Endothelial cell of umbilical vein (primary cell): ENCODE measurements around the gene NALF2. TPM values are rescaled to one million over a fixed set of nuclear protein-coding genes. Genes with fewer than 3 reads are reported as not detected.

ENCODE experiments used
- BruUV-seq: library from RNA; stranded (reverse); fragments of 400-500 nt; replicated peaks from 2 replicates; lab custom pipeline; 2021; lab: Mats Ljungman, UMichigan
- CTCF ChIA-PET: fragments of 300-600, 350-600 bp; sonication (Branson Sonifier 250); formaldehyde crosslinking; loops from one replicate; lab custom pipeline; 2021; ENCODE audit warnings: antibody characterized with exemption, inconsistent platforms; lab: Charles Lee
- POLR2A ChIA-PET: fragments of 300-600, 350-600 bp; sonication (Branson Sonifier 250); formaldehyde crosslinking; loops from one replicate; lab custom pipeline; 2021; ENCODE audit warnings: antibody characterized with exemption, inconsistent platforms; lab: Charles Lee
- DNase-seq: peaks from one replicate; pipeline ENCODE4 v3.0.0-alpha.2; 2011; ENCODE audit warnings: low read depth, low spot score
- FAIRE-seq: peaks from 2 replicates; lab custom pipeline; 2011; peaks lifted over from hg19 to GRCh38; lab: Jason Lieb, UNC
- H2AFZ ChIP-seq: 2 replicates; pipeline ENCODE4 v1.6.0; 2012; ENCODE audit warnings: low read depth, low read length, control low read depth, inconsistent platforms
- H3K27ac ChIP-seq: 2 replicates; pipeline ENCODE4 v1.5.1; 2011; ENCODE audit warnings: low read depth, mild to moderate bottlenecking, control low read depth, low read length, moderate library complexity; ENCODE audit not compliant: insufficient read depth
- H3K27me3 ChIP-seq, 2 experiments: 2 replicates each; pipeline versions ENCODE4 v1.6.0 to v1.6.1; 2011; ENCODE audit warnings: low read length in 2 of 2, mixed read lengths in 1 of 2; ENCODE audit not compliant: control insufficient read depth in 2 of 2, insufficient read depth in 2 of 2
- H3K36me3 ChIP-seq, 2 experiments: 2 replicates in 1 of 2; 3 replicates in 1 of 2; pipeline ENCODE4 v1.5.1; 2011; ENCODE audit warnings: low read length in 2 of 2, mild to moderate bottlenecking in 1 of 2, moderate library complexity in 1 of 2; ENCODE audit not compliant: control insufficient read depth in 2 of 2, insufficient read depth in 2 of 2; ENCODE audit errors: extremely low read depth in 1 of 2
- H3K4me1 ChIP-seq: 3 replicates; pipeline ENCODE4 v1.5.1; 2011; ENCODE audit warnings: mild to moderate bottlenecking, low read length; ENCODE audit not compliant: control insufficient read depth, insufficient read depth; ENCODE audit errors: extremely low read depth
- H3K4me2 ChIP-seq: 2 replicates; pipeline ENCODE4 v1.6.1; 2011; ENCODE audit warnings: low read length, control low read depth, mixed read lengths; ENCODE audit not compliant: insufficient read depth
- H3K4me3 ChIP-seq, 3 experiments: fragments of 200-600 bp in 1 of 3; sonication (generic), shearing (Covaris generic) in 1 of 3; replicated peaks in 1 of 3; 2 replicates each; pipeline ENCODE4 v1.5.1; 2011 to 2016; ENCODE audit warnings: control low read depth in 3 of 3, low read length in 3 of 3, mild to moderate bottlenecking in 2 of 3, inconsistent platforms in 1 of 3, low read depth in 1 of 3, moderate library complexity in 1 of 3; ENCODE audit not compliant: insufficient read depth in 1 of 3
- H3K79me2 ChIP-seq: 2 replicates; pipeline ENCODE4 v1.6.0; 2012; ENCODE audit warnings: low read length, inconsistent platforms; ENCODE audit not compliant: control insufficient read depth, insufficient read depth
- H3K9ac ChIP-seq: replicated peaks from 2 replicates; pipeline ENCODE3; 2011; ENCODE audit warnings: low read length, control low read depth; ENCODE audit not compliant: insufficient read depth; ENCODE audit errors: extremely low read depth
- H3K9me1 ChIP-seq: replicated peaks from 3 replicates; pipeline ENCODE4 v1.6.0; 2011; ENCODE audit warnings: mild to moderate bottlenecking, low read length; ENCODE audit not compliant: control insufficient read depth, insufficient read depth; ENCODE audit errors: extremely low read depth
- H3K9me3 ChIP-seq: replicated peaks from 2 replicates; pipeline ENCODE4 v1.5.1; 2012; ENCODE audit warnings: low read length, inconsistent platforms; ENCODE audit not compliant: control insufficient read depth, insufficient read depth
- H4K20me1 ChIP-seq: replicated peaks from 2 replicates; pipeline ENCODE3; 2011; ENCODE audit warnings: mild to moderate bottlenecking, low read length; ENCODE audit not compliant: control insufficient read depth, insufficient read depth; ENCODE audit errors: extremely low read depth
- CTCF ChIP-seq, 2 donors: IDR thresholded peaks; 1 replicate in 1 of 2; 2 replicates in 1 of 2; pipeline ENCODE4 v1.5.1; 2011; ENCODE audit warnings: low read length in 2 of 2, mild to moderate bottlenecking in 2 of 2, moderate library complexity in 2 of 2, control low read depth in 1 of 2, inconsistent platforms in 1 of 2, low read depth in 1 of 2; ENCODE audit not compliant: insufficient read depth in 1 of 2; ENCODE audit errors: extremely low read depth in 1 of 2
- EZH2 ChIP-seq: IDR thresholded peaks from 2 replicates; pipeline ENCODE4 v1.6.1; 2012; ENCODE audit warnings: borderline replicate concordance, low read depth, mild to moderate bottlenecking, moderate library complexity, low read length, inconsistent platforms; ENCODE audit not compliant: severe bottlenecking
- FOS ChIP-seq: IDR thresholded peaks from 2 replicates; pipeline ENCODE4 v1.6.1; 2011; ENCODE audit warnings: mild to moderate bottlenecking, low read length, moderate library complexity, borderline replicate concordance; ENCODE audit not compliant: insufficient read depth
- GATA2 ChIP-seq: IDR thresholded peaks from 2 replicates; pipeline ENCODE4 v1.7.0; 2011; ENCODE audit warnings: low read depth, mild to moderate bottlenecking, moderate library complexity, mixed read lengths, low read length; ENCODE audit not compliant: insufficient read length, insufficient read depth
- JUN ChIP-seq: IDR thresholded peaks from 2 replicates; pipeline ENCODE4 v1.6.1; 2011; ENCODE audit warnings: borderline replicate concordance, low read depth; ENCODE audit not compliant: insufficient read length, insufficient read depth
- MYC ChIP-seq: IDR thresholded peaks from one replicate; pipeline ENCODE4 v1.6.1; 2011; ENCODE audit warnings: mild to moderate bottlenecking, low read depth, low read length
- POLR2A ChIP-seq: IDR thresholded peaks from 2 replicates; pipeline ENCODE4 v1.6.1; 2012; ENCODE audit warnings: low read depth, mild to moderate bottlenecking, control low read depth, low read length
- POLR2AphosphoS5 ChIP-seq: IDR thresholded peaks from 2 replicates; pipeline ENCODE4 v1.6.1; 2012; ENCODE audit warnings: low read depth, mild to moderate bottlenecking, control low read depth, low read length, moderate library complexity; ENCODE audit not compliant: insufficient read depth
- dilution Hi-C: fragments of 300-500 bp; cut with MboI; formaldehyde crosslinking; loops from one replicate; pipeline ENCODE4 v1.15.0; 2019; ENCODE audit warnings: low sequenced_read_pairs; ENCODE audit not compliant: extremely low pct_ligation_motif_present
- intact Hi-C: fragments of 100-400 bp; cut with micrococcal nuclease; formaldehyde crosslinking; loops from one replicate; pipeline ENCODE4 v1.10.0; 2022
- polyA plus RNA-seq, 4 experiments: library from polyadenylated mRNA; depleted of rRNA in 3 of 4; stranded (reverse) in 3 of 4; unstranded in 1 of 4; fragments of >200 nt; gene quantifications; 2 replicates each; pipeline versions ENCODE4 v1.2.1 to v1.2.3, GENCODE V29; 2011 to 2012; ENCODE audit warnings: missing spikeins in 1 of 4
- total RNA-seq: library from RNA; stranded (reverse); gene quantifications from 2 replicates; pipeline ENCODE4 v1.2.3, GENCODE V29; 2021
- TF ChIP-seq, protein P1 (sequence below): IDR thresholded peaks from 2 replicates; pipeline ENCODE4 v1.6.1; 2011; ENCODE audit not compliant: insufficient read depth, insufficient read length

Gene NALF2
- total and polyA plus RNA-seq, 2 donors (not counting 3 experiments of a cell fraction or from before 2014, with no cell fraction given) = not detected

GRCh38 chrX:69510914-69511513 lies 6.9 kb downstream of the NALF2 start:
- POLR2A ChIA-PET = no interaction called here
- no peaks in the 10 kb centered on the region for H3K9me1 ChIP-seq
- peaks cover 14% of the 10 kb centered on the region in 2 experiments for H3K27me3 ChIP-seq
- no peak for FAIRE-seq
- dilution Hi-C loops (no loop called here), intact Hi-C loops (no loop called here)
- no peak overlapping the region for H3K9ac ChIP-seq
- no TSS peak for BruUV-seq
- H3K9me3 ChIP-seq = no peaks in the 10 kb centered on the region
- TF ChIP-seq MYC (no peak), EZH2 (no peak), GATA2 (no peak), POLR2A (no peak), FOS (no peak), JUN (no peak), POLR2AphosphoS5 (no peak), CTCF (IDR thresholded peaks at IDR 0.05; ENCODE audit: extremely low read depth in 1 of 2, insufficient read depth in 1 of 2, low read depth in 1 of 2, low read length in 2 of 2) (no peak)
- TF ChIP-seq, protein P1, sequence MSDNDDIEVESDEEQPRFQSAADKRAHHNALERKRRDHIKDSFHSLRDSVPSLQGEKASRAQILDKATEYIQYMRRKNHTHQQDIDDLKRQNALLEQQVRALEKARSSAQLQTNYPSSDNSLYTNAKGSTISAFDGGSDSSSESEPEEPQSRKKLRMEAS = no peak
- no peaks in the 10 kb centered on the region for H3K79me2 ChIP-seq
- no peaks in the 10 kb centered on the region for H3K4me1 ChIP-seq
- CTCF ChIA-PET = no interaction called here
- no peak overlapping the region for H3K4me2 ChIP-seq
- H3K36me3 ChIP-seq = no peaks in the 10 kb centered on the region
- no peaks in the 10 kb centered on the region for H4K20me1 ChIP-seq
- no peak overlapping the region for H3K27ac ChIP-seq
- no peak overlapping the region for H3K4me3 ChIP-seq
- DNase-seq = no peak
- H2AFZ ChIP-seq = no peak overlapping the region
